HG02884 (cell line): ENCODE results near the gene EIF4H.
"Not testable (repeated sequence)": the region's sequence is repeated elsewhere in the genome, so short reads cannot be mapped to it uniquely, and the experiment has no call there.

Experiments used
- ATAC-seq: cut with Tn5 transposase; IDR thresholded peaks from one replicate; pipeline ENCODE4 v1.9.1; 2021; ENCODE audit warnings: mild to moderate bottlenecking, moderate library complexity; ENCODE audit not compliant: unreplicated experiment

EIF4H gene

DNA sequence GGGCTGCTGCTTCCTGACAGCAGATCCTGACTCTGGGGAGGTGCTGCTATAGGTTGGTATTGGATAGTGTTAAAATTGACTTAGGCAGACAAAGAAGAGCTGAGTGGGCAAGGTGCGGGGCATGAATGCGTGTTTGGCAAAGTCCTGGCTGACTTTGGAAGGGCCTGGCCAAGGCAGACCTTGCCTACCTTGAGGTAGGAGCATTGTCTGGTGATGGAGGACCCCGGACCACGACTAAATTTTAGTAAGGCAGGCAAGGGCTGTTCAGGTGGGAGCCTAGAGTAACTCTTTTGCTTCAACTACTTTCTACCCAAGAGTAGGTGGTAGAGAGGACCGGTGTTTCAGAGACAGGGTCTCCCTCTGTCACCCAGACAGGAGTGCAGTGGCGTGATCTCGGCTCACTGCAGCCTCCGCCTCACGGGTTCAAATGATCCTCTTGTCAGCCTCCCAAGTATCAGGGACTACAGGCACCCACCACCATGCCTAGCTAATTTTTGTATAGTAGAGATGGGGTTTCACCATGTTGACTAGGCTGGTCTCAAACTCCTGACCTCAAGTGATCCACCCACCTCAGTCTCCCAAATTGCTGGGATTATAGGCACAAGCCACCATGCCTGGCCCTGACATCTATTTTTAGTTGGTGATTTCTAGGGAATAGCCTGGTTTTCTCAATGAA is 23.4 kb downstream of the EIF4H start:
- ATAC-seq, result no peak

GRCh38 chr7:74199551-74200355 is 25.6 kb downstream of the EIF4H start:
- no peak for ATAC-seq

DNA sequence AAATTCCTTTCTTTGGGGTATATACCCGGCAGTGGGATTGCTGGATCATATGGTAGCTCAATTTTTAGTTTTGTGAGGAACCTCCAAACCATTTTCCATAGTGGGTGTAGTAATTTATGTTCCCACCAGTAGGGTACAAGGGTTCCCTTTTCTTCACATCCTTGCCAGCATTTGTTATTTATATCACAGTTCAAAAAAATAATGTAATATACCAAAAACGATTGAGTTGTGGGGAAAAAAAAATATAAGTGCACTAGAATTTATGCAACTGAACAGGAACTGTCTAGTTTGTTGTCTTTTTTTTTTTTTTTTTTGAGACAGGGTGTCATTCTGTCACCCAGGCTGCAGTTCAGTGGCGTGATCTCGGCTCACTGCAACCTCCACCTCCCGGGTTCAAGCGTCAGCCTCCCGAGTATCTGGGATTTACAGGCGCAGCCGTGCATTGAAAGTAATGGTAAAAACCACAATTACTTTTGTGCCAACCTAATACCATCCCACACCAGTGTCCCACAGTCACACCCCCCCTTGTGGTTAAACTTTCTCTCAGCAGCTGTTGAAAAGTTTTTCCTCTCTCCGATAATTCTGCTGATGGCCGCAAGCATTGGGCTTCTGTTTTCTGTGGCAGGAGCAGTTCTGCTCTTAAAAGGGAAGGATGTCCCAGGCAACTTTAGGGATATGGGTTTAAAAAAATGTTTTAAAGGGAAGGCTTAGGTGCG is 28.8 kb downstream of the EIF4H start:
- ATAC-seq, result no peak

- ATAC-seq, result no peak
These were observed 29.9 kb downstream of the EIF4H start for GRCh38 chr7:74203956-74204618.

GRCh38 chr7:74206052-74206451 is 31.9 kb downstream of the EIF4H start:
- not testable (repeated sequence) for ATAC-seq

- ATAC-seq, result no peak
These were observed 32.5 kb downstream of the EIF4H start for GRCh38 chr7:74206589-74207120.

- ATAC-seq, result no peak
These were observed 33.4 kb downstream of the EIF4H start for GRCh38 chr7:74207586-74207985.

GRCh38 chr7:74208241-74208640 is 34.1 kb downstream of the EIF4H start:
- not testable (repeated sequence) for ATAC-seq

GRCh38 chr7:74212661-74213060 is 38.5 kb downstream of the EIF4H start:
- no peak for ATAC-seq

- ATAC-seq, result no peak
These were observed 40.9 kb downstream of the EIF4H start for GRCh38 chr7:74214816-74215630.

DNA sequence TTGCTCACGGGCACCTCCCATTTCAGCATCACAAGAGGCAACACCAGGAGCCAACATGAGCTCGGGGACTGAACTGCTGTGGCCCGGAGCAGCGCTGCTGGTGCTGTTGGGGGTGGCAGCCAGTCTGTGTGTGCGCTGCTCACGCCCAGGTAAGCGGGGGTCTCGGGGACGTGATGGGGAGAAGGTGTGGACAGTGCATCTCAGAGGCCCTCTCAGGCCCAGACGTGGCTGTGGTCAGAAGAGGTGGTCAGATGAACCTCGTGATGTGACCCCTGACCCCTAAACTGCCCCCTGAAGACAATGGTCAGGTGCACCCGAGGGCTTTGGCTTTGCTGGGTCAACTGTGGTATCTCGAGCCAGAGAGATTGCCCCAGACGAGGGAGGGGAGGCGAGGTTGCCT is 41.8 kb downstream of the EIF4H start:
- no peak for ATAC-seq

- no peak for ATAC-seq
These were observed 42.2 kb downstream of the EIF4H start for GRCh38 chr7:74216361-74216761.

DNA sequence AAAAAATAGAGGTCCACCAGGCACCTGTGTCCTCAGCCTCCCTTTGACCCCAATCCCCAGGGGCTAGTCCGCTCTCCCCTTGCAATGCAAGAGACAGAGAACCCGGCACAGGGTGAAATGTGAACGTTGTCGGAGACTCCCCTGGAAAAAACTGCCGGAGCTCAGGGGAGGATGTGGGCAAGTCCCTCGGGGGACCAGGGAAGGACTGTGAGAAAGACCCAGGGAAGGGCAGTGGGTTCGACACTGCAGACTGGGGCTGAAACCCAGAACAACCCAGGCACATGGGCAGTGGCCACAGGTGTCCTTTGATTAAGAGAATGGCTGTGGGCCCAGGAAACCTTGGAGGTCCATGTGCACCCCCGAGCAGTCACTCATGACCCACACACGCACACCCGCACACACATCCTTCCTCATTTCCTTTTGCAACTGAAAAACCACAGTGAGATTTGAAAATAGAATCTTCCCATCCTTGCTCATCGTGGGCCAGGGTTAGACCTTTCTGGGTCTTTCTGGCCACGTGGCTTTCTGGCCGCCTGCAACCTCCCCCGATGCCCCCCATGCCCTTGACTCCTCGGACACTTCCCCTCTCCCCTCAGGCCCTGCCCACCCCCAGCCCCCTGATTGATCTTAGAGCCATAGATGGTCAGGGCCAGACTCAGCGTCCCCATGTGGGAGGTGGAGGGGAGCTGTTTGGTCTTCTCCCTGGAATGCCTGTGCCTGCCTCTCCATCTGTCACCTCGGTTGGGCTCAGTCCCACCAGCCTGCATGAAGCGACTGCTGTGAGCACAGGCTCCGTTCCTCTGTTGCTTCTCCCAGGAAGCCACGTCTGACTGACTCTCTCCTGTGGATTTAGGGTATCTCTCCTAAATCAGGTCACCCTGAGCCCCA is 43.5 kb downstream of the EIF4H start:
- peak; percentile 43 for ATAC-seq

DNA sequence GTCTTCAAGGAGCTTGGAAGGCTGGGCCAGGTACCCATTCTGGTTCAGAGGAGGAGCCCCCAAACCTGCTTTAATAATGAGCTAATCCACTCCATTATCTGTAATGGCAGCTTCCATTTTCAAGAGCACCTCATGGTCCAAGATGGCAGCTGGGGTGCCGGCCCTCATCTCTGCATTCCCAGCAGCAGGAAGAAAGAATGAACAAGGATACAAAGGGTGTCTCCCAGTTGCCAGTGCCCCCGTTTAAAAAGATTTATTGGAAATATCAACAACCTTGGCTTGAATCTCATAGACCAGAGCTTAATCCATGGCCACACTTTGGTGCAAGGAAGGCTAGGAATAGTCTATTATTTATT is 44.2 kb downstream of the EIF4H start:
- ATAC-seq, result no peak

GRCh38 chr7:74219416-74219815 is 45.3 kb downstream of the EIF4H start:
- ATAC-seq, result no peak

GRCh38 chr7:74220229-74220628 is 46.1 kb downstream of the EIF4H start:
- ATAC-seq, result no peak

GRCh38 chr7:74221713-74222112 is 47.6 kb downstream of the EIF4H start:
- no peak for ATAC-seq

DNA sequence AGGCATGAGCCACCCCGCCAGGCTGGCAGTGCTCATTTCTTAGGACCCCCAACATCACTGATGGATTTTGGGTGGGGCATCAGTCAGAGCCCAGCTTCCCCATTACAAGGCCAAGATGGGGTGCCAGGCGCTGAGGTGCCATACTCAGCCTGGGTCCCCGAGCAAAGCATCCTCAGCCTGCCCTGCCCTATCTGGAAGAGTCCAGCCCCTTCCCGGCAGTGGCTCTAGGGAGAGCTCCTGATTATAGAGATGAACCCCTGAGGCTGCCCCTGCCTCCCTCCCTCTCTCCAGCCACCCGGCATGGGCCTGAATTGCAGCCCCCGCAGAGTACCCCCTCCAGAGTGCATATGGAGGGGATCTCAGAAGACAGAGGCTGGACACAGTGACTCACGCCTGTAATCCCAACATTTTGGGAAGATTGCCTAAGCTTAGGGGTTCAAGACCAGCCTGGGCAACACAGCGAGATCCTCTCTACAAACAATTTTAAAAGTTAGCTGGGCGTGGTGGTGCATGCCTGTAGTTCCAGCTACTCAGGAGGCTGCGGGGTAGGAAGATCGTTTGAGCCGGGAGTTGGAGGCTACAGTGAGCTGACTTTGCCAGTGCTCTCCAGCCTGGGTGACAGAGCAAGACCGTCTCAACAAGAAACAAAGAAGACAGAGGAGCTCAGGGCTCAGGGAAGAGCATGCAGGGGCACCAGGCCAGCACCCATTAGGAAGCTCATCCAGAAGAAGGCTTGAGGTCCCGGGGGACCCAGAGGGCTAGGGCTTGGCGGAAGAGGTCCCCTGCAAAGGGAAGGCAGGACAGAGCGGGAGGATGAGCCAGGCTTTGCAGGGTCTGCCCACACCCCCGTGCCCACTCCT is 48.9 kb downstream of the EIF4H start:
- ATAC-seq, result no peak
